ENCODE results near the gene MBD1. TPM values are rescaled to one million over a fixed set of nuclear protein-coding genes. Genes with fewer than 3 reads are reported as not detected.

MBD1 gene
- total and polyA plus RNA-seq, 2 of the 13 experiments (the other 11 are each of a cell fraction or from before 2014, with no cell fraction given): 25.5 to 28.6 TPM

- TF ChIP-seq CSRNP1 (CRISPR knock-in tag; IDR thresholded peaks at IDR 0.05): no peak
- no peak for TF ChIP-seq CSRNP2 (CRISPR knock-in tag; conservative IDR thresholded peaks at IDR 0.05; ENCODE audit: low read depth)
- TF ChIP-seq PCBP2 (optimal IDR thresholded peaks at IDR 0.05; ENCODE audit: low read depth, low read length, poor library complexity, severe bottlenecking): no peak
- TF ChIP-seq CEBPB (IDR thresholded peaks at IDR 0.05; ENCODE audit: borderline replicate concordance, low read depth, low read length): no peak
- peak; percentile 73; the same call in 1 of the 2 replicates for TF ChIP-seq SP4 (CRISPR knock-in tag; IDR thresholded peaks at IDR 0.05)
- peak; percentile 47 for TF ChIP-seq PATZ1 (CRISPR knock-in tag; IDR thresholded peaks at IDR 0.05)
- TF ChIP-seq NR2C2 (CRISPR knock-in tag; IDR thresholded peaks at IDR 0.05; ENCODE audit: borderline replicate concordance): peak; percentile 99
- peak; percentile 60; the same call in 1 of the 2 replicates for TF ChIP-seq AFF4 (CRISPR knock-in tag; IDR thresholded peaks at IDR 0.05)
- no peak; the same call in 1 of the 2 replicates for TF ChIP-seq ARHGAP35 (CRISPR knock-in tag; IDR thresholded peaks at IDR 0.05; ENCODE audit: borderline replicate concordance)
- TF ChIP-seq MATR3 (CRISPR knock-in tag; IDR thresholded peaks at IDR 0.05): no peak
- peak; percentile 15; the same call in 1 of the 2 replicates for TF ChIP-seq MLX (CRISPR knock-in tag; IDR thresholded peaks at IDR 0.05)
- TF ChIP-seq ZMYM2 (CRISPR knock-in tag; IDR thresholded peaks at IDR 0.05): no peak
- TF ChIP-seq TRAFD1 (CRISPR knock-in tag; IDR thresholded peaks at IDR 0.05; ENCODE audit: borderline replicate concordance): no peak
- peak; percentile 93 for TF ChIP-seq KMT2A (CRISPR knock-in tag; IDR thresholded peaks at IDR 0.05)
- TF ChIP-seq IRF2 (CRISPR knock-in tag; IDR thresholded peaks at IDR 0.05): peak; percentile 79; the same call in 1 of the 2 replicates
- TF ChIP-seq ZNF343 (CRISPR knock-in tag; IDR thresholded peaks at IDR 0.05): peak; percentile 55; the same call in 1 of the 2 replicates
- no peak; the same call in 1 of the 2 replicates for TF ChIP-seq ZNF543 (CRISPR knock-in tag; IDR thresholded peaks at IDR 0.05)
Measured at GRCh38 chr18:50281295-50281971, at the start of gene MBD1 (continued).

All from HepG2 (cell line).